Hepatocyte (in vitro differentiated cells): Measurements from ENCODE around the gene ANKRD33.

Experiments used
- EZH2 ChIP-seq: fragments of 200-600 bp; sonication (generic); IDR thresholded peaks from 2 replicates; pipeline ENCODE4 v1.6.1; 2016; ENCODE audit warnings: antibody characterized with exemption, mild to moderate bottlenecking, borderline replicate concordance
- TF ChIP-seq, protein P1 (sequence below): fragments of 200-600 bp; sonication (generic); IDR thresholded peaks from 2 replicates; pipeline ENCODE4 v1.5.1; 2016; ENCODE audit warnings: antibody characterized with exemption, mild to moderate bottlenecking; ENCODE audit not compliant: poor library complexity

DNA sequence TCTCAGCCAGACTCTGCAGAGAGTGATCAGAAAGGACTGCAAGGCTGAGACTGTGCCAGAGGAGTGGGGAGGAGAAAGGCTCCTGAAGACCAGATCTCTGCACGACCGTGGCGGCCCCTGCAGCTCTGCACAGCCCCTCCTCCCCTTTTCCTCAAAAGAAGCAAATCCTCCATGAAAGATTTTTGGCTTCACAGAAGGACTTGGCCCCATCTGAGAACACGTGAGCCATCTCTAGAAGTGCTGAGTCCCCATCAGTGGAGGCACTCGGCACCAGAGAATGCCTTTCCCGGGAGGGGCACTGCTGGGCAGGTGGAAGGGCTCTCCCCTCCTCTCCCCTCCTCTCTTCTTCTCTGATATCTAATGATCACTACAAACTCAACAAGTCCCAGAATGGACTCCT lies 46.2 kb upstream of the ANKRD33 start:
- TF ChIP-seq, protein P1, sequence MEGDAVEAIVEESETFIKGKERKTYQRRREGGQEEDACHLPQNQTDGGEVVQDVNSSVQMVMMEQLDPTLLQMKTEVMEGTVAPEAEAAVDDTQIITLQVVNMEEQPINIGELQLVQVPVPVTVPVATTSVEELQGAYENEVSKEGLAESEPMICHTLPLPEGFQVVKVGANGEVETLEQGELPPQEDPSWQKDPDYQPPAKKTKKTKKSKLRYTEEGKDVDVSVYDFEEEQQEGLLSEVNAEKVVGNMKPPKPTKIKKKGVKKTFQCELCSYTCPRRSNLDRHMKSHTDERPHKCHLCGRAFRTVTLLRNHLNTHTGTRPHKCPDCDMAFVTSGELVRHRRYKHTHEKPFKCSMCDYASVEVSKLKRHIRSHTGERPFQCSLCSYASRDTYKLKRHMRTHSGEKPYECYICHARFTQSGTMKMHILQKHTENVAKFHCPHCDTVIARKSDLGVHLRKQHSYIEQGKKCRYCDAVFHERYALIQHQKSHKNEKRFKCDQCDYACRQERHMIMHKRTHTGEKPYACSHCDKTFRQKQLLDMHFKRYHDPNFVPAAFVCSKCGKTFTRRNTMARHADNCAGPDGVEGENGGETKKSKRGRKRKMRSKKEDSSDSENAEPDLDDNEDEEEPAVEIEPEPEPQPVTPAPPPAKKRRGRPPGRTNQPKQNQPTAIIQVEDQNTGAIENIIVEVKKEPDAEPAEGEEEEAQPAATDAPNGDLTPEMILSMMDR, result no peak
- TF ChIP-seq EZH2, result no peak
